ENCODE data around the gene GCC2.
"Not testable (repeated sequence)": the region's sequence is repeated elsewhere in the genome, so short reads cannot be mapped to it uniquely, and the experiment has no call there.

GCC2 gene

DNA sequence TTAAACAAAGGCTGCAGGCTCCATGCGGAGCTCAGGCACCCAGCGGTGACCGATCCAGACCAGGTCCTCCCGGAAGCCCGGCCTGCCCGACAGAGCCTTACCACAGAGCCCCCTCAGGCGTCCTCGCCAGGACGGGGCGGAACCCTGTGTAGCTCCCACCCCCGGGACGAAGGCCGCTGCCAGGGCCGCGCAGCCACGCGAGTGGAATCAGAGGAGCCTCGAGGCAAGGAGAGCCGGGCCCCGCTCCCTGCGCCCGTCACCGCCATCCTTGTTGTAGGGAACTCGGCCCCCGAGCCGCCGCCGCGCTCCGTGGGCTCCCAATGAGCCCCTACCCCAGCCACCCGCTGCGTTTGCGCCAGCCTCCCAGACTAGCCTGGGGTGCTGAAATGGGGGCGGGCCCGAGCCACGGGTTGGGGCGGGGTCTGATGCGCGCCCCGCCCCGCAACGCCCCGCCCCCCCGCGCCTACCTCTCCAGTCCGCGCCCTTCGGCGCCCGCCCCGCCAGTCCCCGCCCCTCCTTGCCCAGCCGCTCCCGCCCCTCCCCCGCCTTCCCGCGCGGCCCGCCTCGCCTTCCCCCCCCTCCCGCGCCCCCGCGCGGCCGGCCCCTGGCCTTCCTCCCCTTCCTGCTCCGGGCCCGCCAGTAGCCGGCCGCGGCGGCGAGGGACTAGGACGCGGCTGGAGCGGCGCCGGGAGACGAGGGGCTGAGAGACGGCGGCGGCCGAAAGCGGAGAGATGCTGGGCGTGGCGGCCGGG is 85.0 kb downstream of the GCC2 start, which contains the start of gene LIMS1:
LIMS1 (plus strand) TSS at position 639 of the 752 bp plus-strand sequence; CDS start at position 732, 93 bp downstream.
- DNase-seq: peak; percentile 87 to 91

DNA sequence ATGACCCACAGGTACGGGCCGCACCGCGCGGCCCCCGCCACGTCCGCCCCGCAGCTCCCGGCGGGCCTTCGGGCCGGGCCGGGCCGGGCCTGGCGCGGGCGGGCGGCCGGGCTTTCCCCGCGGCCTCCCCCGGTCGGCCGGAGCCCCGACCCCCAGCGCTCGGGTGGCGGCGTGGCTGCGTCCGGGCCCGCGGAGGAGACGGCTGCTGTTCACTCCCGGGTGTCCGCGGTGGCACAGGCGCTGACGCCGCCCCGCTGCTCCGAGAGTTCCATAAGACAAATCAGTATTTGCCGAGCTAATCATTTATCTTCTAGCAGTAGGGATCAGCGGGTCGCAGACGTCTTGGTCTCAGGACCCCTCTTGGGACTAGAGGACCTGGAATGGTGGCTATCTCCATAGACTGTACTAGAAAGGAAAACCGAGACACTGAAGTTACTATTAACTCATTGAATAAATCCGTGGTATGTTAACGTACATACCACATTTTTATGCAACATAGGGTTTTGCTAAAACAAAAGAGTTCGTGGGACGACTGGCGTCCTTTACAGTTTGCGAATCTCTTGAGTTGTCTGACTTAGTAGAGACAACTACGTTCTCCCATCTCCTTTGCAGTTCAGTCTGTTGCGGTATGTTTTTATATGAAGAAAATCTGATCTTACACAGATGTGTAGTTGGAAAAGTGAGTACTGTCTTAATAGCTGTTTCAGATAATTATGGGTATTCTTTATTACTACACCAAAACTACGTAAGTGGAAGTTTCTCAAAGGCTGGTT is 85.8 kb downstream of the GCC2 start:
- DNase-seq: peak; percentile 59 to 69

DNA sequence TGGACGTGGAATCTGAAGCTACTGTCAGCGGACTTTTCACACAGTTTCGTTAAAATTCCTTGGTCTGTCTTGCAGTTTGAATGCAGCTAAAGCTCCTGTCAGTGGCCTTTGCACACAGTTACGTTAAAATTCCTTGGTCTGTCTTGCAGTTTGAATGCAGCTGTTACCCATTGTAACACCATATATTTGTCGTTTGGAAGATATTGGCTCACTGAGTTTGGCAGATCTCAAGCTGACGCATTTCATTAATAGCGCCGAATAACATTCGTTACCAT is 86.3 kb downstream of the GCC2 start:
- DNase-seq: no peak

DNA sequence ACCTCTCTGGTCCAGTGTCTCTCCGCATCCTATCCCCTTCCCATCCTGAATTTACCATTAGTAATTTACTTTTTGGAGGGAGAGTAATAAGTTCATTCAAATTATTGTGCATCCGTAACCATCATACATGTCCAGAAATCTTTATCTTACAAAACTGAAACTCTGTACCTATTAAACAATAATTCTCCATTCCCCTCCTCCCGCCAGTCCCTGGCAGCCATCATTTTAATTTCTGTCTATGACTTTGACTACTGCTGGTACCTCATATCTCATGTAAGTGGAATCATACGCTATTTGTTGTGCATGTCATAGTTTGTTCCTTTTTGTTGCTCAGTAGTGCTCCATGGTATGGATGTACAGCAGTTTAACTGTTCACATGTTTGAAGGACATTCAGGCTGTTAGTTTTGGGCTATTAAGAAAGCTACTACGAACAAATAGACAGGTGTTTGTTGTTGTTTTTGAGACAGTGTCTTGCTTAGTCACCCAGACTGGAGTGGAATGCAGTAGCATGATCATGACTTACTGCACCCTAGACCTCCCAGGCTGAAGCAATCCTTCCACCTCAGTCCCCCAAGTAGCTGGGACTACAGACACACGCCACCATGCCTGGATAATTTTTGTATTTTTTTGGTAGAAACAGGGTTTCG is 87.3 kb downstream of the GCC2 start:
- DNase-seq: no peak

DNA sequence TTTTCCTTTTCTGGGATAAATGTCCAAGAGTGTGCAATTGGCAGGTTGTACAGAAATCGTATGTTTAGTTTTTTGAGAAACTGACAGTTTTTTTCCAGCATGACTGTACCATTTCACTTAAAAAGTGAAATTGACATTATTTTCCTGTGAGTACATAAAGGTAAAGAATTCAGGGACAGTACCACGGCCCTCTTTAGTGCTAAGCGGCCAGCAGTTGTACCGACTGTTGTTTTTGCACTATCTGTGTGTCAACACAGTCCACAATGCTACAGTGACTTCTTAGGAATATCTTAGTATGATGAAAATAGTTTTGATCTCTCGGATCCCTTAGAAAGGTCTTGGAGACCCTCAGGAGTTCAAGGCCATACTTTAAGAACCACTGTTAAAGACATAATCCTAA is 87.9 kb downstream of the GCC2 start:
- no peak for DNase-seq

DNA sequence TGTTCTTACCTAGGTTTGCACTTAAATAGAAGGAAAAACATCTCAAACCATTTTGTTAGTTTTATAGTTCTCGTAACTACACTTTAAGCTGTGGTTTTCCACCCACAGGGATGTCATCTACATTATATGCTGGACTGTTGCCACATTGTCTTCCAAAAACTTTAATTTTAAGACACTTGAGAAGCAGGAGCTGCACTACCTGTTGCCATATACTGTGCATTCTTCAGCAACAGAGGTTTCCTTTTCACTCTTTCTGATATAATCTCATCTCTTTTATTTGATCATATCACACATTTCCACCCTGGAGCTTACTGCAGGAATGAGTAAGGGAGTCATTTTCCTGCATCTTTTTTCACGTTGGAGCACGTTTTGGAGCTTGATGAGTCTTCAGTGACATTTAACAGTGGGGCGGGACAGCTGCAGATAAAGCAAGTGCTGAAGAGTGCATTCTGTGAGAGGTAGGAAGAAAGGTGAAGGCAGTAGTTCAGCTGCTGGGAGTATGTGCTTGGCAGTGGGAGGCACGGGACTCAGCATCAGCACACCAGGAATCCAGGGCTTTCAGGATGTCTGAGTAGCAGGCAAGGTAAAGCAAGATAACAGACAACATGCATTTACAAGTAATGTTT is 89.1 kb downstream of the GCC2 start:
- no peak for DNase-seq

DNA sequence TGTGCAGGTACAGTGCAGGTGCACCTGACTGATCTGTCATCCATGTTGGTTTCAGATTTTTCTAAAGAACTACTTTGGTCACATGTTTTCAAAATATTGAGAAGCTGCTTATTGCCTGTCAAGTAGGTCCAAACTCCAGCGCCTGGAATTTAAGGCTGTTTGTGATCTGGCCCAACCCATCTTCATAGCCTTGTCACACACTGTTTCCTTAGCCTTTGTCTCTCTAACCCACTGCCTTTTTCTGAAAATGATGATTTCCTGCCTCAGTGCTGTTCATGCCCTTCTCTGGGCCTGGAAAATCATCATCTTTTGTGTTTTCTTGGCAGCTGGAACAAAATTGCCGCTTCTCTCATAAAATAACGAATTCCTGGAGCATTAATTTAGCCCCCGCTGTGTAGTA is 92.4 kb downstream of the GCC2 start:
- no peak for DNase-seq

DNA sequence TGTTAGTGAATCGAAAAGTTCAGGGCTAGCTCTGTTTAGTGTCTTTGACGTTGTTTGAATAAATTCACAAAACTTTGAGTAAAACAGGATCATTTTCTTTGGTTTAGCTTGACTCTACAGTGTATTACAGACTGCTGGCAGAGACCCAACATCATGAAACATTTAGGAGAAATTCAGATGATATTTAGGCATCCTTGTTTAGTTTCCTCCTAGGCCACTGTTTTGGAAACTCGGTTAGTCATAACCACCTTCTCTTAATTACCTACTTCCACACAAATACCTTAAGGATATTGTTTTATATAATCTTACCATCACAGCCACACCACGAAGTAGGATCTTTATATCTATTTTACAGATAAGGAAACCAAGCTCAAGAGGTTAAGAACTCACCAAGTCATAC is 93.1 kb downstream of the GCC2 start:
- DNase-seq: no peak

DNA sequence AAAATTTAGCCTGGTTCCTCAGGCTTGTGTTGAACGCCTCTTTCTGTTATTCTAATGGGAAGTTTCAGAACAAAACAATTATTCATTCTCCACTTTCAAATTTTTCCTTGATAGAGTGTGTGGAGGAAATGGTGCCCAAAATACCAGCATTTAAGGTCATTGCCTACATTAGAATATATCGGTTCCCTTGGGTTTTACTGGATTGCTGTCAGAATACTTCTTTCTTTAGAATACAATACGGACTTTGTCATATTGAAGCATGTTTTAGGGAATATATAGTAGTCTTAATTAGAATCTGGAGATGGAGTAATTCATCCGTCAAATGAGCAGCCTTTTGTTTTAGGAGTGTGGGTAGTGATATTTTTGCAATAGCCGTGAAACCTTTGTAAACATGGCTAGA is 98.6 kb downstream of the GCC2 start:
- no peak for DNase-seq

DNA sequence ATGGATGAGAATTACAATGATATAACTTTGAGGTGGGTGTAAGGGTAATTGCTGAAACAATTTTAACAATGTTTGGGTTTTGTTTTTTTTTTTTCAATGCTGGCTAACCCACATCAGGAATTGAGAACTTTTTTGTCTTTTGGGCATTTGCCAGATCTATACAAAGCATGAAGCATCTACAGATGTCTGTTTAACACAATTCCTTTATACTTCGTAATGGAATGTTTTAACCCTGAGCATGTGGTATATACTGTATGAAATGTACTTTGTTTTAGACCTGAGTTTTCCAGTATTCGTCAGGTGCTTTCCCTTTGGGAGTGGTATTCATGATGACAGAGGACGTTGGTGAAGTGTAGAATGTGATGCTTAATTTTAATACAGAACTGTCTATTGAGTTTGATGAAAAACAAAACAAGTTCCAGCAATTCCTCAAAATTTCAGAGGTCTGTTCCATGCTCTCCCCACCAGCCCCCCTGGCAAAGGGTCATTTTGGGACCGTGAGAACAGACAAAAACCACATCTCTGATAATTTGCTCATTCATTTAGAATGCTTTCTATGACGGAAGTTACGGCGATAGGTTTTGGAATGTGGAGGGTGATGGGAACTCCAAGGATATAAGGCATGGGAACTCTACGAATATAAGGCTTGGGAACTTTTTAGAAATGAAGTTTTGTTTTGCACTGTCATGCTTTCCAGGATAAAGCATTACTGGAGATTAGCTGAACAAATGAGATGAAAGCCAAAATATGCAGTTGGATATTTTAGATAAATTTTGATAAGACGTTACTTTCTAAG is 99.4 kb downstream of the GCC2 start:
- no peak for DNase-seq

DNA sequence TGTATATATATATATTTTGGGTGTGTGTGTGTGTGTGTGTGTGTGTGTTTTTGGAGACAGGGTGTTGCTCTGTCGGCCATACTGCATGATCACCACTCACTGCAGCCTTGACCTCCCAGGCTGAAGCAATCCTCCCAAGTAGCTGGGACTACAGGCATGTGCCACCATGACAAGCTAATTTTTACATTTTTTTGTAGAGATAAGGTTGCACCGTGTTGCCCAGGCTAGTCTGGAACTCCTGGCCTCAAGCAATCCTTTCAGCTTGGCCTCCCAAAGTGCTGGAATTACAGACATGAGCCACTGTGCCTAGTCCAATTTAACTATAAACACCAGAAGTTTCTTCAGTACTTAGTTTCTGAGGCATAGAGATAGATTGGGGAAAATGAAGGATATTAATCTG is 103.6 kb downstream of the GCC2 start:
- DNase-seq: no peak

DNA sequence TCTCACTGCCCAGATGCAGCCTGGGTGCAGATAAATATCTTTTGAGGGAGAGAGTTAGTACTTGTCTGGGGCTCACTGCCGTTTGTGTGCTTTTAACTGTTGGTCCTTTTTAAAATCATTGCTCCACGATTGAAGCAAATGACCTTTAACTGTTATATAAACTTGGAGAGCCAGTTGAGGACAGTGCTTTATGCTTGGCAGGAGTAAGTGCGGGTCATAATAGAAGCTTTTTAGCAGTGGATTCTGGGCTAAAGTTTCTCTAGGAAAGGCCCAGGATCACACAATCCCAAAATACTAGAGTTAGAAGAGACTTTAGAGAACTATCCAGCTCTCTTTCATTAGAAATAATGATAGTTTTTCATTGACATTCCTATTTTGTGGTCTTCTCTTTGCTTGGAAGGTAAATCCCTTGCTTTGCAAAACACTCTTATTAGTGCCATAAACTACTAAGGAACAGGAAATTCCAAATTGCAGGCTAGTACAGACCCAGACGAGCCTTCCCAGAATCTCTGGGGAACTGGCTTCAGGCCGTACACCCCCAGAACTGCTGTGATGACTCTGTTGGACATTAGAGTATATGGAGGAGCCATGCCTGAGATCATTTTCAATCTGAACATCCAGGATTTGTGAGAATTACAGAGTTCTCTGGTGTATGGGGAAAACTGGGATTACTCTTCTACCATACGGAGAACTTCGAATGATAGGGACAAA is 104.4 kb downstream of the GCC2 start:
- no peak for DNase-seq

DNA sequence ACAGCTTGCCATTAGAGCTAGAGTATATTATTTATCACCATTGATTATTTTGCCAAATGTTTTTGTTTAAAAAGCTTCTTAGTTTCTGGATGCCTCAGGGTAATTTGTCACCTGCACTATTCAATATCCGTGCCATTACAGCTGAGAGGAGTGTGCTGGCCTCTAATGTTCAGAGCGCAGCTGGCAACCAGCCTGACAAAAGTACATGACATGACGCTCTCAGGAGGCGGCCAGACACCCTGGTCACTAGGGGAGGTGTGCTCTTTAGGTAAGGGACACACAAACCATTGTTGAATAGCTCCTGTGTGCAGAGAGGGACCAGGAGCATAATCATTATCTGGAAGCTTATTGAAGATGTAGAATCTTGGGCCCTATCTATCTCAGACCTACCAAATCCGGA is 105.5 kb downstream of the GCC2 start:
- no peak for DNase-seq

DNA sequence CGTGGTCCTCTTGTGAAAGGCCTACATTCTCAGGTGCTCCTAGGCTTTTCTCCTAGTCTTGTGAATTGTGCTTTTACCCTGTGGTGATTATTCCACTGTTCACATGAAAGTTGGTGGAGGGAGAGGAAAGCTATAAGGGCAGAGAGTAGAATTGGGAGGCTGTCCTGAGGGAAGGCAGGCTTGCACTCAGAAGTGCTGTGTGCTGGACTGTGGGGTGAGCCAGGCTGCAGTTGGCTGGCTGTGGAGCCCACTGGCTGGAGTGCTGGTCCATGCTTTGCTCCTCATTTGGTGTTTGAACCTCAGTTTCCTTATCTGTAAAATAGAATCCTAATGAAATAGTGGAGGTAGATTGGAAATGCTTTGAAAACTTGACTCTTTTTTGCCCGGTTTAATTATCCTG is 106.6 kb downstream of the GCC2 start:
- DNase-seq: no peak

DNA sequence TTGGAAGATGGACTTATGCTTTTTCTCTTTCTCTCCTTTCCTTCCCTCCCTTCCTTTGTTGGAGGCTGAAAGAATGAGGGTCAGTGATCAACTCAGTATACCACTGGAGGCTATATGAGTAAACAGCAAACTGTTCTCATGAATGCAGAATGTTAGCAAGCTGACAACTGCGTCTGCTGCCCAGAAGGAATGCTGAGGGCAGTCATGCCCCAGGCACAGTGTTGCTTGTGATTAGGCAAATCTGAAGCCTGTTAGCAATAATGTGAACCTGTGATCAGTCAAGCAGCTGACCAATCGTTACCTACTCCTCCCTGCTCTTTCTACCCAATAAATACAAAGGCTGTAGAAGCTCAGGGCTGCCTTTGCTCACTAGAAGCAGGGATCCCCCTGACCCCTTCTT is 107.6 kb downstream of the GCC2 start:
- not testable (repeated sequence) for DNase-seq

Data from activated T-cell treated with anti-CD3 and anti-CD28 coated beads, Interleukin-2, amount 50 U/mL, for 48 hours (primary cell).